HepG2 (cell line): ENCODE data around the gene MTHFD1. TPM values are rescaled to one million over a fixed set of nuclear protein-coding genes. Genes with fewer than 3 reads are reported as not detected.

Experiments used
- ATAC-seq: fragments of 200-7000 bp; cut with Tn5 transposase; 3 replicates; pipeline ENCODE4 v1.9.1; 2020; ENCODE audit warnings: mild to moderate bottlenecking, moderate library complexity
- BruUV-seq: library from RNA; stranded (reverse); fragments of 400-500 nt; replicated peaks from 2 replicates; lab custom pipeline; 2021; lab: Mats Ljungman, UMichigan
- CTCF ChIA-PET: fragments of 300-600 bp; formaldehyde crosslinking; extraction: SDS; loops from one replicate; lab custom pipeline; 2021; ENCODE audit warnings: low total read pairs, inconsistent platforms, low intra/inter-chr PET ratio; lab: Yijun Ruan, JAX
- POLR2A ChIA-PET: fragments of 350-600 bp; sonication (Branson Sonifier 250); formaldehyde crosslinking; loops from one replicate; lab custom pipeline; 2020; ENCODE audit warnings: antibody characterized with exemption, inconsistent platforms; lab: Yijun Ruan, JAX
- DNase-seq: peaks from one replicate; pipeline ENCODE4 v3.0.0-alpha.2; 2015; ENCODE audit warnings: low spot score
- FAIRE-seq: peaks from 3 replicates; lab custom pipeline; 2011; peaks lifted over from hg19 to GRCh38; lab: Jason Lieb, UNC
- H2AFZ ChIP-seq: one replicate; pipeline ENCODE4 v1.6.1; 2011; ENCODE audit warnings: low read length, inconsistent platforms
- H3K27ac ChIP-seq: fragments of 300-600 bp; 3 replicates; pipeline ENCODE4 v1.8.0; 2011; ENCODE audit warnings: mixed run types, mild to moderate bottlenecking, mixed read lengths, low read length, inconsistent platforms; ENCODE audit not compliant: insufficient read depth; ENCODE audit errors: extremely low read length
- H3K27me3 ChIP-seq, 2 experiments: fragments of 200-600 bp in 1 of 2; 2 replicates in 1 of 2; 3 replicates in 1 of 2; pipeline versions ENCODE4 v1.6.0 to v1.8.0; 2011; ENCODE audit warnings: low read length in 2 of 2, mild to moderate bottlenecking in 2 of 2, moderate library complexity in 2 of 2, inconsistent platforms in 1 of 2; ENCODE audit not compliant: insufficient read depth in 2 of 2, control insufficient read depth in 1 of 2
- H3K36me3 ChIP-seq, 2 experiments: fragments of 200-600 bp in 1 of 2; replicated peaks in 1 of 2; 2 replicates in 1 of 2; 3 replicates in 1 of 2; pipeline versions ENCODE4 v1.5.1 to v1.8.0; 2011; ENCODE audit warnings: low read length in 2 of 2, inconsistent platforms in 1 of 2; ENCODE audit not compliant: insufficient read depth in 2 of 2, control insufficient read depth in 1 of 2
- H3K4me1 ChIP-seq: 2 replicates; pipeline ENCODE4 v1.5.1; 2012; ENCODE audit warnings: low read length, inconsistent platforms; ENCODE audit not compliant: insufficient read depth
- H3K4me2 ChIP-seq: 2 replicates; pipeline ENCODE4 v1.6.0; 2011; ENCODE audit warnings: low read depth, low read length, inconsistent platforms
- H3K4me3 ChIP-seq, 3 experiments: fragments of 200-600 bp in 1 of 3; sonication (generic), shearing (Covaris generic) in 1 of 3; replicated peaks in 1 of 3; 2 replicates each; pipeline ENCODE4 v1.5.1; 2011 to 2016; ENCODE audit warnings: low read length in 3 of 3, inconsistent platforms in 2 of 3, low read depth in 2 of 3, mild to moderate bottlenecking in 2 of 3, control low read depth in 1 of 3, mixed read lengths in 1 of 3; ENCODE audit not compliant: insufficient read depth in 1 of 3
- H3K79me2 ChIP-seq: one replicate; pipeline ENCODE4 v1.6.1; 2011; ENCODE audit warnings: low read length, inconsistent platforms; ENCODE audit not compliant: insufficient read depth
- H3K9ac ChIP-seq: 2 replicates; pipeline ENCODE4 v1.6.0; 2011; ENCODE audit warnings: mild to moderate bottlenecking, low read depth, low read length, inconsistent platforms; ENCODE audit not compliant: insufficient read depth
- H3K9me3 ChIP-seq: 2 replicates; pipeline ENCODE4 v1.5.1; 2012; ENCODE audit warnings: mild to moderate bottlenecking, low read length
- H4K20me1 ChIP-seq: 2 replicates; pipeline ENCODE4 v1.6.0; 2011; ENCODE audit warnings: inconsistent platforms, mild to moderate bottlenecking, low read length, moderate library complexity; ENCODE audit not compliant: insufficient read depth
- ARID5B ChIP-seq: IDR thresholded peaks from 2 replicates; pipeline ENCODE4 v1.4.0; 2020; ENCODE audit warnings: mild to moderate bottlenecking, missing genetic modification reagents
- HDAC2 ChIP-seq: sonication (generic); formaldehyde crosslinking; IDR thresholded peaks from 2 replicates; pipeline ENCODE4 v1.4.0; 2020; ENCODE audit warnings: missing genetic modification reagents
- KLF16 ChIP-seq, 2 experiments: sonication (generic) in 1 of 2; formaldehyde crosslinking in 1 of 2; IDR thresholded peaks; 2 replicates each; pipeline versions ENCODE4 v1.6.1 to v1.8.0; 2016 to 2023; ENCODE audit warnings: missing genetic modification reagents in 2 of 2, missing compliant biosample characterization in 1 of 2
- MAZ ChIP-seq, 2 experiments: sonication (generic) in 1 of 2; formaldehyde crosslinking in 1 of 2; IDR thresholded peaks; 2 replicates each; pipeline versions ENCODE4 v1.5.0 to v1.6.1; 2012 to 2020; ENCODE audit warnings: low read depth in 2 of 2, mild to moderate bottlenecking in 2 of 2, borderline replicate concordance in 1 of 2, improper control_type of control experiment in 1 of 2, low read length in 1 of 2, missing genetic modification reagents in 1 of 2, moderate library complexity in 1 of 2
- NFKBIZ ChIP-seq: IDR thresholded peaks from 2 replicates; pipeline ENCODE4 v1.6.1; 2018; ENCODE audit warnings: missing genetic modification reagents, missing compliant biosample characterization
- SALL1 ChIP-seq: sonication (generic); formaldehyde crosslinking; IDR thresholded peaks from 2 replicates; pipeline ENCODE4 v1.8.0; 2022; ENCODE audit warnings: mild to moderate bottlenecking, missing genetic modification reagents
- TSC22D2 ChIP-seq: sonication (generic); formaldehyde crosslinking; IDR thresholded peaks from 2 replicates; pipeline ENCODE4 v1.5.1; 2020; ENCODE audit warnings: missing genetic modification reagents, mild to moderate bottlenecking, borderline replicate concordance
- ZBED4 ChIP-seq: sonication (generic); formaldehyde crosslinking; IDR thresholded peaks from 2 replicates; pipeline ENCODE4 v1.4.0; 2020; ENCODE audit warnings: missing genetic modification reagents, borderline replicate concordance
- ZNF121 ChIP-seq: sonication (generic); formaldehyde crosslinking; IDR thresholded peaks from 2 replicates; pipeline ENCODE4 v1.5.0; 2020; ENCODE audit warnings: mild to moderate bottlenecking, missing genetic modification reagents
- ZNF335 ChIP-seq: sonication (generic); formaldehyde crosslinking; IDR thresholded peaks from 2 replicates; pipeline ENCODE4 v1.4.0; 2020; ENCODE audit warnings: missing genetic modification reagents
- ZNF629 ChIP-seq: sonication (generic); formaldehyde crosslinking; conservative IDR thresholded peaks from 2 replicates; pipeline ENCODE4 v1.5.0; 2020; ENCODE audit warnings: missing genetic modification reagents
- ZNF784 ChIP-seq: sonication (generic); formaldehyde crosslinking; IDR thresholded peaks from 2 replicates; pipeline ENCODE4 v1.5.1; 2020; ENCODE audit warnings: missing genetic modification reagents, mild to moderate bottlenecking, borderline replicate concordance
- ZSCAN9 ChIP-seq: IDR thresholded peaks from 2 replicates; pipeline ENCODE4 v1.6.1; 2016; ENCODE audit warnings: borderline replicate concordance
- WGBS: methylation state at CpG from one replicate; pipeline ENCODE4 v1.1.6; 2017; ENCODE audit warnings: low lambda C conversion rate; 5-methylcytosine and 5-hydroxymethylcytosine counted together
- in situ Hi-C: cut with HindIII; loops from 2 replicates; pipeline ENCODE4 v1.10.0; 2017; ENCODE audit warnings: low pct_unique_long_range_greater_than_20kb; ENCODE audit not compliant: extremely low pct_ligation_motif_present
- intact Hi-C: fragments of 100-400 bp; cut with micrococcal nuclease; formaldehyde crosslinking; loops from one replicate; pipeline ENCODE4 v1.10.0; 2022; ENCODE audit not compliant: unreplicated experiment
- polyA plus RNA-seq, 8 experiments: library from polyadenylated mRNA; depleted of rRNA in 3 of 8; stranded (reverse) in 7 of 8; unstranded in 1 of 8; fragments of >200 nt; fragmentation: Illumina TruSeq in 4 of 8; extraction: Trizol in 4 of 8; gene quantifications; 2 replicates each; pipeline versions ENCODE4 v1.2.1 to v1.2.3, GENCODE V29; 2011 to 2016; ENCODE audit warnings: low read depth in 4 of 8, missing spikeins in 1 of 8, mixed read lengths in 1 of 8; ENCODE audit not compliant: insufficient read depth in 1 of 8
- total RNA-seq, 5 experiments: library from RNA; depleted of rRNA; stranded (reverse); fragments of >200 nt; fragmentation: Illumina TruSeq; extraction: Trizol; gene quantifications; 2 replicates each; pipeline ENCODE4 v1.2.3, GENCODE V29; 2016; ENCODE audit warnings: low read depth in 1 of 5

Gene MTHFD1
- total and polyA plus RNA-seq, 2 of the 13 experiments (the other 11 are each of a cell fraction or from before 2014, with no cell fraction given), result 31.0 to 106 TPM

GRCh38 chr14:64501411-64502171 is 113.4 kb downstream of the MTHFD1 start:
- ChIA-PET CTCF (interaction anchor here (0.9 kb wide), 1 partner anchor 71 kb away, joined by 3 read pairs; no protein-coding TSS in a partner anchor), POLR2A (interaction anchor here (0.7 to 0.8 kb wide), 2 partner anchors 12 to 114 kb away, joined by 3 to 4 read pairs; partner anchors contain the start of gene MTHFD1)
- no TSS peak for BruUV-seq
- H3K27me3 ChIP-seq, result no peaks in the 10 kb centered on the region; a peak in 1 of 5 replicates
- H3K36me3 ChIP-seq, result no peaks in the 10 kb centered on the region
- 14% methylated on average over 5 of the region's 8 CpGs for WGBS
- in situ Hi-C loops, result no loop called here
- DNase-seq (peak; percentile 55), FAIRE-seq (no peak), ATAC-seq (no peak)
- peak overlapping the region; percentile 85 for H3K4me2 ChIP-seq
- intact Hi-C loops, result no loop called here
- H3K27ac ChIP-seq, result peak overlapping the region; percentile 44
- H3K4me1 ChIP-seq, result peaks cover 41% of the 10 kb centered on the region
- H2AFZ ChIP-seq, result no peak overlapping the region
- peaks cover 28% of the 10 kb centered on the region for H3K79me2 ChIP-seq
- H3K4me3 ChIP-seq, result peak overlapping the region; percentile 93 to 98 (median 96)
- peak overlapping the region; percentile 95 for H3K9ac ChIP-seq
- peaks cover 10% of the 10 kb centered on the region for H4K20me1 ChIP-seq
- no peaks in the 10 kb centered on the region for H3K9me3 ChIP-seq
- TF ChIP-seq ZNF629 (CRISPR knock-in tag) (peak; percentile 72), ZBED4 (CRISPR knock-in tag) (no peak), ZNF335 (0 out of 2 replicates have a peak, but pooled peaks have one; percentile 38), ZNF784 (CRISPR knock-in tag) (no peak), ARID5B (CRISPR knock-in tag) (0 out of 2 replicates have a peak, but pooled peaks have one; percentile 21), MAZ (IDR thresholded peaks at IDR 0.05; ENCODE audit: borderline replicate concordance, low read depth, low read length) (no peak), MAZ (CRISPR knock-in tag; IDR thresholded peaks at IDR 0.05; ENCODE audit: low read depth) (0 out of 2 replicates have a peak, but pooled peaks have one; percentile 5), HDAC2 (peak; percentile 22; the same call in 1 of the 2 replicates), ZSCAN9 (CRISPR knock-in tag) (no peak), SALL1 (CRISPR knock-in tag) (peak; percentile 30; the same call in 1 of the 2 replicates), KLF16 (CRISPR knock-in tag; IDR thresholded peaks at IDR 0.05) (peak in 1 of 2 experiments; percentile 36; a peak in 1 of 4 replicates), TSC22D2 (CRISPR knock-in tag) (no peak), ZNF121 (CRISPR knock-in tag) (peak; percentile 52; the same call in 1 of the 2 replicates), NFKBIZ (no peak)
